ENCODE results near the gene DSTN. TPM values are rescaled to one million over a fixed set of nuclear protein-coding genes. Genes with fewer than 3 reads are reported as not detected.

The DSTN gene
- total RNA-seq (2022; extraction: Qiagen RNA extraction; ENCODE audit: low read depth) = 672 to 806 TPM (median 733 TPM) in 5 replicates

DNA sequence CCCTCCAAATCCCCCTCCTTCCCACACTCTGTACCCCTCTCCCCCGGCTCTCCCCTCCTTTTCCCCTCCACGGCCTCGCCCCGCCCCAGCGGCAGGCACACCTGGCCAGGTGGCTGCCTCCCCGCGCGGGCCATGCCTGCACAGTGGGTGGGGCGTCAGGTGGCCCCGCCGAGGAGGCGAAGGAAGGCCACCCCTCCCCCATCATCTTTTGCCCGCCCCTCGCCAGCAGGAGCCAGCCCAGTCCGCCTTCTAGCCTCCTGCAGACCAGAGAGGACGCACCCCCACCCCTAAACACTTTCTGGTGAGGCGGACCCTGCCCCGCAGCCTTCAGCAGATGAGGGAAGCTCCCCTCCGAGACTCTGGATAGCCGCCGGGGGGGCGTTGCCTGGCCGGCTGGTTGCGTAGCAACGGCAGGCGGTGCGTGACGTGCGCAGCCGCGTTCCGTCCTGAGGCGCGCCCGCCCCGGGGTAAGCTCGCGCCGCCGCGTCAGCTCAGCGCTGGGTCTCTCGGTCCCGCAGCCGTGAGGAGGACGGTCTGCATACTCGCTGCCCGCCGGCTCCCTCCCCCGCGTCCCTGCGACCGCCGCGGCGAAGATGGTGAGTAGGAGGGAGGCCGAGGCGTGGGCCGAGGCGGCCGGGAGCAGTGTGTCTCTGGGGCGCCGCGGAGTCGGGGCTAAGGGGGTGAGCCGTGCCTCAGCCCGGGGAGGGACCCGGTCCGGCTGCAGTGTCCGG is at the start of gene DSTN:
Gene DSTN, plus strand, starts transcription at position 460 of the 731 bp plus-strand sequence. Its CDS starts 134 bp downstream, at position 594.

DNA sequence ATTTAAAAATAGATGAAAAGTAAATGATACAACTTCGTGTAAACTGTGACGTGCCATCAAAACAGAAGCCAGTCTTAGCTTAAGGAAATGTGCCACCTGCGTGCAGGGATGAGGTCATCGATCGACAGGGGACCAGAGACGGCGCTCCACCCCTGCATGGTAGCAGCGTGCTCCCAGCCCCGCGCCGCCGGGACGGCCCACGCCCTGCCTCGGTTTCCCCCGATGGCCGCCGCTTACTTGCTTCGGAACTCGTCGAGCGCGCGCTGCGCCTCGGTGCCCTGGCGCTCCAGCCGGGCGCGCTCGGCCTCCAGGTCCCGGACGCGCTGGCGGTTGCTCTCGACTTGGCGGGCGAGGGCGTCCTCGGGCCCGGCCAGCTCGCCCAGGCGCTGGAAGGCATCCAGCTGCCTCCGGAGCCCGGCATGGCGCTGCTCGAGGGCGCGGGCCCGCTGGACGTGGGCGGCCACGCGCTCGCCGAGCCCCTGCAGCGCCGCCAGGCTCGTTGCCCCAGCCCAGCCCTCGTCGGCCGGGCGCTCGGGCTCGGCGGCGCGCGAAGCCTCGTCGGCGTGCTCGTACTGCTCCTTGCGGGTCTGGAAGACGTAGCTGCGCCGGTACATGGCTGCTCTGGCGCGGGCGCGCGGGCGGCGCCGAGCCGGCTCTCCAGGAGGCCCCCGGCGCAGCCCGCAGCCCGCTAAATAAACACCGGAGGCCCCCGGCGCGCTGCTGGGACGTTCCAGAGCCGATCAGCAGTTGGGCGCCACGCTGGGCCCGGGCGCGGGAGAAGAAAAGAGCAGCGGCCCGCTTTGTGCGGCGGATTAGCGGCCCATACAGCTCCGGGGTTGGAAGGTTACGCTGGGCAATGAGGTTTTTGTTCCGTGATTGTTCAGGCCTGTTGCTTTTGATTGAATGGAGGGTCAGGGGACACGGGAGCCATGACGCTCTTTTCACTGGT is 38.9 kb upstream of the DSTN start, which contains the start of gene BFSP1:
Gene BFSP1, minus strand, starts transcription at position 664 of the 949 bp plus-strand sequence. Its CDS starts 50 bp downstream, at position 614.

Other genes with a start within 250 kb of the DSTN start
- gene BFSP1, start 38.7 kb upstream of the DSTN start, total RNA-seq (2022; extraction: Qiagen RNA extraction; ENCODE audit: low read depth) = 3.5 to 4.5 TPM (median 4.0 TPM) in 5 replicates
- 126 to 154 TPM (median 144 TPM) in 5 replicates for gene RRBP1, start 112.2 kb downstream of the DSTN start, total RNA-seq (2022; extraction: Qiagen RNA extraction; ENCODE audit: low read depth)
- not detected in 5 replicates for gene BANF2, start 129.9 kb downstream of the DSTN start, total RNA-seq (2022; extraction: Qiagen RNA extraction; ENCODE audit: low read depth)

Measured in A549 treated with GW870086 at 1 μM for 4 hours (cell line).